ENCODE measurements around the gene CFAP46. TPM values are rescaled to one million over a fixed set of nuclear protein-coding genes. Genes with fewer than 3 reads are reported as not detected.

CFAP46 gene
- total and polyA plus RNA-seq, 2 of the 8 experiments (the other 6 are each of a cell fraction or from before 2014, with no cell fraction given), result 2.6 to 4.8 TPM

DNA sequence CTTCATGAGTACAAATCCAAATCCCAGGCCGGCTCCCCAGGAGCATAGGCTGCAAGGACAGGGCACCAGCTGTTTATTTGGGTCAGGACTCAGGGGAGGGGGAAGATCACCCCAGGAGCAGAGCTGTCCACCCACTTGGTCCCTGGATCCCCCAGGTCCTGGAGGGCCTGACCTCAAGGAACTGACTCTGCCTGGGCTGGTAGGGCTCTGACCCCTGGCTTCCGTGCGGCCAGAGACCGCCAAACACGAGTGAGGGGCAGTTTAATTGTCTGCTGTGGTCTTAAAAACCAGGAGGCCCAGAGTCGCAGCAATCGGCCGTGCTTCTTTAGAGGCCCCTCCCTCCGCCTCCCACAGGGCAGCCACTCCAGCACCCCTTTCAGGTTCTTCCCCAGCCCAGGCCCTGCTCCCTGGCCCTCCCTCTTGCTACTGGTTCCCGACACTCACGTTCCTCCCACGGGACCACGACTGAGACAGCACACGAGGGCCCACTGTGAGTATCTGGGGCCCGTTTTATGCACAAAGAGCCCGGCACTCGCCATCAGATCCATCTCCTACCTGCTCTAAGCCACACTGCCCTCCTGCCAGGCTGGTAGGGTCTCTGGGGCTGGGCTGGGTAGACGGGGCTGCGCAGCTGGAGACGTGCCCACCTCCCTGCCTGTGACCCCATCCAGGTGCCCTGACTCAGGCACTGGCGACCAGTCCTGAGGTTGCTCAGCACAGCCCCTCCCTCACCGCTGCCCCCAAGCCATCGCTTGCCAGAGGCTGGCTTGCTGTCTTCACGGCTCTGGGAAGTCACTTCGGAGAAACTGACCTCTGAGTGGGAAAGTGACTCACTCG is 30.0 kb upstream of the CFAP46 start:
- no peak overlapping the region for H3K9ac ChIP-seq (replicated peaks in 1 of 4; ENCODE audit: extremely low read depth in 1 of 4, low read depth in 3 of 4, low read length in 3 of 4)
- CTCF ChIA-PET (ENCODE audit: partially characterized antibody), result interaction anchor here (0.7 kb wide), 1 partner anchor 53 kb away, joined by 3 read pairs; no protein-coding TSS in a partner anchor
- no peaks in the 10 kb centered on the region for H3K36me3 ChIP-seq (ENCODE audit: control insufficient read depth in 2 of 4, insufficient read depth in 4 of 4, low read length in 3 of 4)
- H2BK120ac ChIP-seq (replicated peaks; ENCODE audit: low read depth, low read length), result no peak overlapping the region
- peaks cover 0 to 5% (median 0%) of the 10 kb centered on the region in 4 experiments; a peak in 2 of 7 replicates for H3K27me3 ChIP-seq (replicated peaks in 1 of 4; ENCODE audit: control insufficient read depth in 3 of 4, extremely low read depth in 1 of 4, insufficient read depth in 3 of 4, low read length in 3 of 4)
- H4K91ac ChIP-seq (replicated peaks; ENCODE audit: insufficient read length, low read length), result peak overlapping the region; percentile 88
- no peak overlapping the region for H3K4ac ChIP-seq (replicated peaks; ENCODE audit: insufficient read length, low read depth, low read length)
- peak overlapping the region; percentile 90; the same call in 1 of the 2 replicates for H2BK12ac ChIP-seq (ENCODE audit: low read depth, low read length)
- H2AK5ac ChIP-seq (ENCODE audit: low read depth, low read length), result no peak overlapping the region
- peak overlapping the region; percentile 22 for H4K8ac ChIP-seq (ENCODE audit: extremely low read depth, insufficient read depth, low read length)
- POLR2A ChIA-PET (ENCODE audit: partially characterized antibody), result interaction anchor here (0.8 kb wide), 1 partner anchor 11 kb away, joined by 3 read pairs; no protein-coding TSS in a partner anchor
- no peak overlapping the region for H3K14ac ChIP-seq (ENCODE audit: insufficient read length)
- no peak overlapping the region for H3K56ac ChIP-seq (replicated peaks; ENCODE audit: insufficient read length, low read depth, low read length)
- no peak overlapping the region for H3K23ac ChIP-seq (ENCODE audit: insufficient read length)
- TF ChIP-seq EP300 (IDR thresholded peaks at IDR 0.05; ENCODE audit: borderline replicate concordance in 1 of 2, low read depth in 2 of 2, low read length in 2 of 2) (no peak), CTBP2 (IDR thresholded peaks at IDR 0.05; ENCODE audit: borderline replicate concordance, insufficient read depth, insufficient read length, low read length) (peak; percentile 7), TBP (IDR thresholded peaks at IDR 0.05; ENCODE audit: low read depth, low read length) (no peak), RBBP5 (IDR thresholded peaks at IDR 0.05; ENCODE audit: borderline replicate concordance, low read depth, low read length) (0 out of 2 replicates have a peak, but pooled peaks have one; percentile 7), RFX5 (IDR thresholded peaks at IDR 0.05; ENCODE audit: borderline replicate concordance, low read depth, low read length) (no peak)
- H3K27ac ChIP-seq (ENCODE audit: low read depth, low read length), result no peak overlapping the region
- H4K20me1 ChIP-seq (replicated peaks in 1 of 2; ENCODE audit: control insufficient read depth in 1 of 2, insufficient read depth in 2 of 2, low read length in 2 of 2), result no peaks in the 10 kb centered on the region
- peak overlapping the region; percentile 80 for H2BK20ac ChIP-seq (ENCODE audit: low read length)
- peak overlapping the region in 2 of 4 experiments; percentile 19 to 37; a peak in 2 of 8 replicates for H3K4me3 ChIP-seq (ENCODE audit: extremely low read depth in 1 of 4, insufficient read depth in 2 of 4, low read depth in 3 of 4, low read length in 4 of 4)
- H2BK15ac ChIP-seq (ENCODE audit: low read length), result peak overlapping the region; percentile 61; the same call in 1 of the 2 replicates
- H4K5ac ChIP-seq (ENCODE audit: insufficient read length, low read depth, low read length), result no peak overlapping the region
- no peak for FAIRE-seq
- H3K79me1 ChIP-seq (ENCODE audit: low read depth, low read length), result no peaks in the 10 kb centered on the region
- H2BK5ac ChIP-seq (ENCODE audit: low read depth, low read length), result peak overlapping the region; percentile 24
- no peaks in the 10 kb centered on the region for H3K23me2 ChIP-seq (ENCODE audit: low read depth, low read length)
- peak overlapping the region; percentile 72; the same call in 1 of the 2 replicates for H2AFZ ChIP-seq (ENCODE audit: low read length)
- H3K4me1 ChIP-seq (replicated peaks in 1 of 4; ENCODE audit: control insufficient read depth in 3 of 4, insufficient read depth in 4 of 4, low read length in 3 of 4), result peaks cover 0 to 24% (median 12%) of the 10 kb centered on the region in 4 experiments; a peak in 6 of 7 replicates
- no peaks in the 10 kb centered on the region for H3K9me3 ChIP-seq (ENCODE audit: insufficient read depth in 2 of 2, low read depth in 1 of 2, low read length in 1 of 2)
- peak overlapping the region; percentile 52 to 61; a peak in 3 of 4 replicates for H3K4me2 ChIP-seq (ENCODE audit: insufficient read depth in 1 of 2, low read depth in 2 of 2, low read length in 2 of 2)
- DNase-seq (ENCODE audit: low read depth in 1 of 2, low spot score in 2 of 2), result no peak
- WGBS, 2 experiments (ENCODE audit: extremely low coverage in 1 of 2, insufficient coverage in 1 of 2, insufficient read length in 1 of 2, insufficient replicate concordance in 2 of 2, low coverage in 1 of 2, low lambda C conversion rate in 2 of 2, missing lambda C conversion rate in 1 of 2), result 77% methylated on average over 26 of the region's 26 CpGs; no CpG with 5 or more reads in 1 of the 2 experiments
- peak overlapping the region; percentile 60 for H3K18ac ChIP-seq (ENCODE audit: extremely low read depth, low read length)
- no peaks in the 10 kb centered on the region for H3K79me2 ChIP-seq (ENCODE audit: control insufficient read depth in 1 of 2, insufficient read depth in 2 of 2, low read length in 2 of 2)
